GM13976 (cell line): ENCODE measurements around the gene WDR47.

Experiments
- DNase-seq: peaks from one replicate; pipeline ENCODE4 v3.0.0; 2012; ENCODE audit warnings: low spot score
- in situ Hi-C: fragments of 300-500 bp; cut with MboI; formaldehyde crosslinking; loops from one replicate; pipeline ENCODE4 v1.12.0; 2022; ENCODE audit warnings: low sequenced_read_pairs, mixed read lengths, inconsistent platforms; ENCODE audit not compliant: unreplicated experiment
- TF ChIP-seq, protein P1 (sequence below): IDR thresholded peaks from 2 replicates; pipeline ENCODE4 v1.5.1; 2012; ENCODE audit warnings: borderline replicate concordance, mild to moderate bottlenecking; ENCODE audit not compliant: insufficient read depth; ENCODE audit errors: extremely low read depth, missing control alignments, control extremely low read depth

WDR47 gene

GRCh38 chr1:109083923-109084322, 42.0 kb upstream of the WDR47 start:
- in situ Hi-C loops, result no loop called here
- DNase-seq, result no peak
- TF ChIP-seq, protein P1, sequence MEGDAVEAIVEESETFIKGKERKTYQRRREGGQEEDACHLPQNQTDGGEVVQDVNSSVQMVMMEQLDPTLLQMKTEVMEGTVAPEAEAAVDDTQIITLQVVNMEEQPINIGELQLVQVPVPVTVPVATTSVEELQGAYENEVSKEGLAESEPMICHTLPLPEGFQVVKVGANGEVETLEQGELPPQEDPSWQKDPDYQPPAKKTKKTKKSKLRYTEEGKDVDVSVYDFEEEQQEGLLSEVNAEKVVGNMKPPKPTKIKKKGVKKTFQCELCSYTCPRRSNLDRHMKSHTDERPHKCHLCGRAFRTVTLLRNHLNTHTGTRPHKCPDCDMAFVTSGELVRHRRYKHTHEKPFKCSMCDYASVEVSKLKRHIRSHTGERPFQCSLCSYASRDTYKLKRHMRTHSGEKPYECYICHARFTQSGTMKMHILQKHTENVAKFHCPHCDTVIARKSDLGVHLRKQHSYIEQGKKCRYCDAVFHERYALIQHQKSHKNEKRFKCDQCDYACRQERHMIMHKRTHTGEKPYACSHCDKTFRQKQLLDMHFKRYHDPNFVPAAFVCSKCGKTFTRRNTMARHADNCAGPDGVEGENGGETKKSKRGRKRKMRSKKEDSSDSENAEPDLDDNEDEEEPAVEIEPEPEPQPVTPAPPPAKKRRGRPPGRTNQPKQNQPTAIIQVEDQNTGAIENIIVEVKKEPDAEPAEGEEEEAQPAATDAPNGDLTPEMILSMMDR, result no peak

GRCh38 chr1:109083501-109083900, 41.6 kb upstream of the WDR47 start:
- no peak for DNase-seq
- in situ Hi-C loops, result no loop called here
- TF ChIP-seq, protein P1, result no peak

DNA sequence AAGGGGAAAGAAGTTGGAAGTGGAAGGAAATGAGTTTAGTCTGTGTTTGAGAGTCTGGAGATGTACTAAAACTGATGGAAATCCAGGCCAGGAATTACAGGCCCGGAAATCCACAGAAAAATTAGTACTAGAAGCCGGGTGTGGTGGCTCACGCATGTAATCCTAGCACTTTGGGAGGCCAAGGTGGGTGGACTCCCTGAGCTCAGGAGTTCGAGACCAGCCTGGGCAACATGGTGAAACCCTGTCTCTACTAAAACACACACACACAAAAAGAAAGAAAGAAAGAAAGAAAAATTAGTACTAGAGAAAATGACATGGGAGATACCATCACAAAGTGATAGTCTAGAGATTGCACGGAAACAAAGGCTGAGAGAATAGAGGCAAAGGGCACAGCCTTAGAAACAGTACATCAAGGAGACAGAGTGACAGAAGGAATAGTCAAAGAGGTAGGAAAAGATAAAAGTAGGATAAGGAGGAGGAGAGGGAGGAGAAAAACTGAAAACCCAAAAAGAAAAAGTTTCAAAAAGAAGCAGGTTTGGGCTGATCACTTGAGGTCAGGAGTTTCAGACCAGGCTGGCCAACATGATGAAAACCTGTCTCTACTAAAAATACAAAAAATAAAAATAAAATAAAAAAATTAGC, 38.7 kb upstream of the WDR47 start:
- no peak for DNase-seq
- in situ Hi-C loops, result no loop called here
- TF ChIP-seq, protein P1, result no peak

GRCh38 chr1:109079240-109079622, 37.3 kb upstream of the WDR47 start:
- TF ChIP-seq, protein P1, result no peak
- DNase-seq, result no peak
- in situ Hi-C loops, result no loop called here

DNA sequence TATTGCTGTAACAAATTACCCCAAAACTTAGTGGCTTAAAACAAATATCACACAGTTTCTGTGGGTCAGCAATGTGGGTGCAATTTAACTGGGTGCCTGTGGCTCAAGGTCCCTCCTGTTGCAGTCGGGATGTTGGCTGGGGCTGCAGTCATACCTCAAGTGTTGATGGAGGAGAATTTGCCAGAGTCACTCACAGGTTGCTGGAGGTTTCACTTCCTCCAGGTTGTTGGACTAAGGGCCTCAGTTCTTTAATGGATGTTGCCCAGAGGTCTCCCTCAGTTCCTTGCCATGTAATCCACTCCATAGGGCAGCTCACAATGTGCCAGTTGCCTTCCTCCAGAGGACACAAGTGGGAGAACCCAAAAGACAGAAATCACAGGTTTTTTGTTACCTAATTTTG, 36.4 kb upstream of the WDR47 start:
- in situ Hi-C loops, result no loop called here
- TF ChIP-seq, protein P1, result no peak
- DNase-seq, result no peak

DNA sequence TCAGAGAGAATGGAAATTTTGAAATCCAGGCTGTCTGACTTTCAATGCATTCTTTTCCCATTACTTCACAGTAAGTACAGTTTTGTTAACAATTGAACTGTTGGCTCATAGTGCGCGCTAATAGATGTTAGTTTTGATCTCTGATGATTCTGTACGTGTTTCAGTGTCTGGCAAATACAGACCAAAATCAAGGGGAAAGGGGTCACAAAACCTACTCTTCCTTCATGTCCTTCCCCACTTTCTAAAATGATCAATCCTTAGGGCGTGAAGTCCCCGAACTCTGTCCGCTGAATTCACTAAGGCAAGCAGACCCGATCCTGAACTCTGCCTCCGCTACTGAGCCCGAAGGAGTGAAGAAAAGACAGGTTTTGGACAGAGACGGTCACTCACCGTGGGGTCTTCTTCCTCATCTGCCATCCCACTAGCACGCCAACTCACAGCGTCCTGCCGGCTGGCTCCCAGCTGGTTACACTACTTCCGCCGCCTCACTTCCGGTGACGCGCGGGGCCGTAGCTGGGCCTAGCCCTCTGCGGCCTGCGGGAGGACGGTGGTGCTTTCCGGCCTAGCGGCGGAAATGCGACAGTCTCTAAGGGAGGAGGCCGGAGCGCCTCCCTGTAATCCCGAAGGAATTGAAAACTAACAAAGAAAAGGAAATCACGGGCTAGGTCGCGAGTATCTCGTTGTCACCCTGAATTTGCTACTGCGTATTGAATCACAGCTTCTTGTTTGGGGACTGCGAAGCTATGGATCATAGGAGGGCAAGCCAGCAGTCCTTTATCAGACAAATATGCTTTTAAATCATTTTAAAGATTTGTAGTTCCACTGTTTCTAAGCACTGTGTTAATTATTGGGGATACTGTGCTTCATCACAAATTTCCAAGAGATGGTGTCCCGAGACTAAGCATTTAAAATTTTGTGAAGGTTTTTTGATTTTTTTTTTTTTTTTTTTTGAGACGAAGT, 33.9 kb upstream of the WDR47 start, which contains the start of gene TAF13:
Gene TAF13, minus strand, starts transcription at position 473 of the 960 bp plus-strand sequence. Its CDS starts 56 bp downstream, at position 417.
- in situ Hi-C loops, result no loop called here
- DNase-seq, result peak; percentile 94
- TF ChIP-seq, protein P1, result no peak
